ENCODE measurements around the gene GALNT3.

- no peak for TF ChIP-seq CTCF (IDR thresholded peaks at IDR 0.05 in 2 of 3, conservative IDR thresholded peaks at IDR 0.05 in 1 of 3; ENCODE audit: insufficient read depth in 2 of 3, low read depth in 1 of 3, low read length in 3 of 3)
- no peak for TF ChIP-seq XRCC4 (IDR thresholded peaks at IDR 0.05; ENCODE audit: extremely low read depth, insufficient read depth, insufficient read length)
- TF ChIP-seq PYGO2 (tag; IDR thresholded peaks at IDR 0.05), result no peak
Observed at GRCh38 chr2:165810418-165810817, 16.4 kb upstream of the GALNT3 start.
